ENCODE results near the gene CMPK1. TPM values are rescaled to one million over a fixed set of nuclear protein-coding genes. Genes with fewer than 3 reads are reported as not detected.
A peak's percentile ranks its signal among the peaks of the same experiment; 100 is the strongest.

CMPK1 gene
- total RNA-seq, 1 experiment from 2014 or later, result 133 TPM

DNA sequence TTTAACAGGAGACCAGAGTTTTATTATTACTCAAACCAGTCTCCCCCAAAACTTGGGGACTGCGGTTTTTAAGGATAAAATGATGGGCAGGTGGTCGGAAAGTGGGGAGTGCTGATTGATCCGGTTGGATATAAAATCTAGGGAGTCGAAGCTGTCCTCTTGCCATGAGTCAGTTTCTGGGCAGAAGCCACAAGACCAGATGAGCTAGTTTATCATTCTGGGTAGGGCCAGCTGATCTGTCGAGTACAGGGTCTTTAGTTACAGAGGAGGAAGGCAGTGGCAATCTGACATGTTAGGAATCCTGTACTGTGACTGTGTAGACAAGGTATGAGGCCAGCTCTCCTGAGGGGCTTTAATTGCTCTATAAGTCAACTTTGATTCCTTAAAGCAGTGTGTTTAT lies 59.6 kb downstream of the CMPK1 start:
- peak; percentile 79 for DNase-seq (ENCODE audit: low read depth)

GRCh38 chr1:47395433-47395832 lies 61.8 kb downstream of the CMPK1 start:
- no peak for DNase-seq (ENCODE audit: low read depth)

DNA sequence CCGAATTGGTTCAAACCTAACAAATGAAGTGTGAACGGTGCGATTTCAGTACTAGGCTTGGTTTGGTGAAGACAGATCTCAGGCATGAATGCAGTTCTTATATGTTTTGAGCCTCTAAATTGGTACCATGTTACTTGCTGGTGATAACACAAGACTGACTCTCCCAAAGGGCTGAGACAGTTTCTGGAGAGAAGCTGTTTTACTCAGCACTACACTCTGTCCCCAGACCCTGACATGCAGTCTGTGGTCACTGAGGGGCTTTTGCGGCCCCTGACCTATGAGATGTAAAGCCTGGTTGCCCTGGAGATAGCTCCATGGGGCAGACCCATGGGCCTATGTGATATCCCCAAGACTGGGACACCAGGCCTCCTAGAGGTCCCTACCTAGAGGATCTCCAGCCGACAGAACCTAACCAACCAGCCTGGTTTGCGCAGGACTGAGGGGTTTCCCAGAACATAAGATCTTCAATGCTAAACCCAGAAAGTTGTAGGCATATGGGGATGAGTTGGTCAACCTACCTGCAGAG lies 63.1 kb downstream of the CMPK1 start:
- DNase-seq (ENCODE audit: low read depth), result no peak

DNA sequence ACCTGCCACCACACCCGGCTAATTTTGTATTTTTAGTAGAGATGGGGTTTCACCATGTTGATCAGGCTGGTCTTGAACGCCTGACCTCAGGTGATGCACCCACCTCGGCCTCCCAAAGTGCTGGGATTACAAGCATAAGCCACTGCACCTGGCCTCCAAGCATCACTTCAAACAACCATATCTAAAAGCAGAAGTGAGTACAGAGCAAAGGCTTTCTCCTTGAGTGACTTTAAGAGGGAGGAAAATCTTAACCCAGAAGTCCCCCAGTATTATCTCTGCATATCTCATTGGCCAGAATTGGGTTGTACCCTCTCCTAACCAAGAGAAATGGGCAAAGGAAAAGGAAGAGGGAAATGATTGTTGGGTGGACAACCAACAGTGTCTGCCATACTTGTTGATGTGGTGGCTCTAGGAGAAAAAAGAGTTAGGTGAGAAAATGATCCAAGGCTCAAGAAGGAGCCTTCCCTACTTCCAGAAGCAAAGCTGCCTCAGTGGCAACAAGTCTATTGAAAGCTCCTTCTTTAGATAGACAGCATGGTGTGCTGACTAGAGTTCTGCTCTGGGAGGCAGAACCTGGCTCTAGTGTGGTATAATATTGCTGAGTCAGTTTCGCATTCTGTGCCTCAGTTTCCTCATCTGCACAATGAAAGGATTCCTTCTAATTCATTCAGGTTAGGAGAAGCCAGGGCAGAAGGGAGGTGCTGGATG lies 65.7 kb downstream of the CMPK1 start:
- DNase-seq (ENCODE audit: low read depth), result no peak

- no peak for DNase-seq (ENCODE audit: low read depth)
These were observed 66.2 kb downstream of the CMPK1 start for GRCh38 chr1:47399846-47400155.

GRCh38 chr1:47401761-47402160 lies 68.2 kb downstream of the CMPK1 start:
- DNase-seq (ENCODE audit: low read depth), result no peak

GRCh38 chr1:47402591-47402990 lies 69.0 kb downstream of the CMPK1 start:
- no peak for DNase-seq (ENCODE audit: low read depth)

DNA sequence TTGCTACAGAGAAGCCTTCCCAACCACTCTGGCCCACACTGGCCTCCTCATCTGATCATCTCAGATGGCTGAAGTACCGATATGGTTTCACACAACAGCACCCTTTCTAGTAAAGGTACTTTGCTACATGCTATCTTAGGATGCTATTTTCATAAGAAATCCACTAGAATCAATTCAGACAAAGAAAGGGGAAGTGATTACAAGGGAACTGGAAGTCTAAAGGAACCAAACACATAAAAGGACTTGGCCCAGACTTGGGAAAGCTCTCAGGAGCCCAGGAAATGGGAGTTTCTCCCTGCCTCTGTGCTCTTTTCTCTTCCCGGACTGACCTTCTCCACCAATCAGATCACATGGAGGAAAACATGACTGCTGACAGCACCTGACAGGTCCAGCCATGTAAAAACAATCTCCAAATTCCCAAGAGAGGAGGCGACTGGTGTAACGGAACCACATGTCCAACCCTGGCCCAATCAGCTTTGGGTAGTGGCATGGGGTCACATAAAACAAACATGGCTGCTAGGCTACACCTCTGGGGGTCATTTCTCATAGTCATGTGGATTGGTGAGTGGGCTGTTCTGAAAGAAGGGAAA lies 69.8 kb downstream of the CMPK1 start:
- no peak for DNase-seq (ENCODE audit: low read depth)

- no peak for DNase-seq (ENCODE audit: low read depth)
These were observed 72.1 kb downstream of the CMPK1 start for GRCh38 chr1:47405697-47406096.

DNA sequence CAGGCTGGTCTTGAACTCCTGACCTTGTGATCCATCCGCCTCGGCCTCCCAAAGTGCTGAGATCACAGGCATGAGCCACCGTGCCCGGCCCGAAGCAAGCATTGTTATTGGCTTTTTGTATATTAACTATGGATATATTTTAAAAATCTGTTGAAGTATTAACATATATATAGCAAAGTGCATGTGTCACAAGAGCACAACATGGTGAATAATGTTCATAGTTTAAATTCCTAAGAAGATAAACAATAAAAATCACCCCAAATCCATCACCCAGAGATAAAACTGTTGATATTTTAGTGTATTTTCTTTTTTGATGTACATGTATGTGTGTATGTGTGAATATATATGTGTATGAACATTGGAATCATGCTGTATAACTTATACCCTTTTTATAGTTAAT lies 73.4 kb downstream of the CMPK1 start:
- DNase-seq (ENCODE audit: low read depth), result no peak

GRCh38 chr1:47407481-47407880 lies 73.9 kb downstream of the CMPK1 start:
- DNase-seq (ENCODE audit: low read depth), result no peak

- DNase-seq (ENCODE audit: low read depth), result peak; percentile 66
These were observed 75.9 kb downstream of the CMPK1 start for GRCh38 chr1:47409311-47410067.

- DNase-seq (ENCODE audit: low read depth), result no peak
These were observed 76.5 kb downstream of the CMPK1 start for GRCh38 chr1:47410068-47410455.

DNA sequence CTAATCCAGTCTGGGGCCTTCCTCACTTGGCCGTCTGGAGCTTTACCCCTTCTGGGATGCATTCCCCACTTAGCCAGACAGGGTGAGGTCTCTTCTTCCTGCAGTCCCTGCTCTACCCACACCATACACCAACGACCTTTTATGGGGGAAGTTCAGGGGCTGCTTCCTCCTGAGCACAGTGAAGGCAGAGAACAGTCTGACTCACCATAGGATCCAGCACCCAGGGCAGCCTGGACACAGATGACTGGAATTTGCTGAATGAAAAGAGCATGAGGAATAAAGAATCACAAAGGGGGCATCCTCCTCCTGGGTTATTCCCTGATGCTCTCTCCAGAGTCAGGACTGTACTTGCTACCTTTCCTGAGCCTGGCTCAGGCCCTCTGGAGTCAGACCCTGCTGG lies 77.8 kb downstream of the CMPK1 start:
- DNase-seq (ENCODE audit: low read depth), result no peak

- no peak for DNase-seq (ENCODE audit: low read depth)
These were observed 78.8 kb downstream of the CMPK1 start for GRCh38 chr1:47412437-47412836.

DNA sequence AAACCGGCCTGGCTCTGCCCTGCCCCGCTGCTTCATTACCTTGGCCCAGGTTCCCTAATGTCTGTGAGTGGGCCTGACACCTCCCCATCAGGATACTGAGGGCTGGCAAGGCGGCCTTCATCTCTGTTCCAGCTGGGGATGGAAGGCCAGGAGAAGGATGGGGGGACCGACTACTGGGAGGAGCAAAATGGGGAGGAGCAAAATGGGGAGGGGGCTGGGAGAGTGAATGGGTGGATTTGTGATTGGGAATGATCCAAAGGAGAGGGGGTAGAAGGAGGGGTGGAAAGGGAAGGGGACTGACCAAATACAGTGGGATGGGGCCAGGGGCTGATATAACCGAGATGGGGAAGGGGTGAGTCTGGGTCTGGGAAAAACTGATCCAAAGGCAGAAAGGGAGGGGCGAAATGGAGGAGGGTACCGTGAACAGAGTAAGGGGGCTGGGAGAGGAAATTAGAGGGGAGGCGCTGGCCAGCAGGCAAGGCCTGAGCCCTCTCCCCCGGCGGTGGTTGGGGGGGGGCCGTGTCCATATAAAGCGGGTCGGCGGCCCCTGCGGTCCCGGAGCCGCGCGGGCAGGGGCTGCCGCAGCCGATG lies 82.2 kb downstream of the CMPK1 start, which contains the start of gene FOXE3:
TSS of gene FOXE3 (plus strand) at position 558 of the 591 bp plus-strand sequence. CDS start at position 589, 31 bp downstream.
- DNase-seq (ENCODE audit: low read depth), result no peak

DNA sequence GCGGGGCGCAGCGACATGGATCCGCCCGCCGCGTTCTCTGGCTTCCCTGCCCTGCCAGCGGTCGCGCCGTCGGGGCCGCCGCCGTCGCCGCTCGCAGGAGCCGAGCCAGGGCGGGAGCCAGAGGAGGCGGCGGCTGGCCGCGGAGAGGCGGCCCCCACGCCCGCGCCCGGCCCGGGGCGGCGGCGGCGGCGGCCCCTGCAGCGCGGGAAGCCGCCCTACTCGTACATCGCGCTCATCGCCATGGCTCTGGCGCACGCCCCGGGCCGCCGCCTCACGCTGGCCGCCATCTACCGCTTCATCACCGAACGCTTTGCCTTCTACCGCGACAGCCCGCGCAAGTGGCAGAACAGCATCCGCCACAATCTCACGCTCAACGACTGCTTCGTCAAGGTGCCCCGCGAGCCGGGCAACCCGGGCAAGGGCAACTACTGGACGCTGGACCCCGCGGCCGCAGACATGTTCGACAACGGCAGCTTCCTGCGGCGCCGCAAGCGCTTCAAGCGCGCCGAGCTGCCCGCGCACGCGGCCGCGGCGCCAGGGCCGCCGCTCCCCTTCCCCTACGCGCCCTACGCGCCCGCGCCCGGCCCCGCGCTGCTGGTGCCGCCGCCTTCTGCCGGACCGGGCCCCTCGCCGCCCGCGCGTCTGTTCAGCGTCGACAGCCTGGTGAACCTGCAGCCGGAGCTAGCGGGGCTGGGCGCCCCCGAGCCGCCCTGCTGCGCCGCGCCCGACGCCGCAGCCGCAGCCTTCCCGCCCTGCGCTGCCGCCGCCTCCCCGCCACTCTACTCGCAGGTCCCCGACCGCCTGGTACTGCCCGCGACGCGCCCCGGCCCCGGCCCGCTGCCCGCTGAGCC lies 83.0 kb downstream of the CMPK1 start:
- no peak for DNase-seq (ENCODE audit: low read depth)

DNA sequence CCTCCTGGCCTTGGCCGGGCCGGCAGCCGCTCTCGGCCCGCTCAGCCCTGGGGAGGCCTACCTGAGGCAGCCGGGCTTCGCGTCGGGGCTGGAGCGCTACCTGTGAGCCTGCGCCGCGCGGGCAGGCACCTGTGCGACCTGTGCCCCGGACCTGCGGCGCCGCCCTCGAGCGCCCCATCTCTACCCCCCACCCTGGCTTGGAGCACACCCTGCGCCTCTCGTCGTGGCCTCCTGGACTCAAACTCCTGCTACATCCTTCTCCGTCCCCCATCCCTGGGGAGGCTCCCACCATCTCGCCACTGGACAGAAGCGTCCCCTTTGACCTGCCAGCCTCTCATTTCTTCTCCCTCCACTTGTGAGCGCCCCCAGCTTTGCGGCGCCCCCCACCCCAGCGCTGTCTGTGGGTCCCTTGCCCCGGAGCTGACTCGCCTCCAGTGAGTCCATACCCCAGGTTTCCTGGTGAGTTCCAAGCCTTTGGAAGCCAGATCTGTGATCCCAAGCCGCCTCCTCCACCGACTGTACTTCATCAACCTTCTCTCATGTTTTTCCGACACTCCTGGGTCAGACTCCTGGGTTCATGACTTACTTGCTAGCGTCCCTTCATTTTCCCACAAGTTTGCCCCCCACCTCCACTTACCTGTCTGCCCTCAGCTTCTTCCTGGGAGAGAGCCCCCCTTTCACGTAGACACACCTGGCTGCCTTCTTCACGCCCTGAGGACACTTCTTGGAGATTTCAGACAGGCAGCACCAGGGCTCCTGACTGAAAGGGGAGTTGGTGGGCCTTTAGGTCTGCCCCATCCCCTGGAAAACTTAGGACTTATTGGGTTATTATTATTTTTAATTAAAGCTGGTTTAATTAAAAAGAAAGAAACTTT lies 83.8 kb downstream of the CMPK1 start:
- DNase-seq (ENCODE audit: low read depth), result no peak

GRCh38 chr1:47418122-47418521 lies 84.5 kb downstream of the CMPK1 start:
- DNase-seq (ENCODE audit: low read depth), result no peak

- no peak for DNase-seq (ENCODE audit: low read depth)
These were observed 85.2 kb downstream of the CMPK1 start for GRCh38 chr1:47418681-47419325.
